SU-DHL-6 (cell line): ENCODE measurements around the gene GGA1.

Experiments used
- EZH2phosphoT487 ChIP-seq: fragments of 200-600 bp; sonication (generic), shearing (Covaris generic); conservative IDR thresholded peaks from 2 replicates; pipeline ENCODE4 v1.6.1; 2018; ENCODE audit warnings: mild to moderate bottlenecking, antibody characterized with exemption, low read length, moderate library complexity, mixed read lengths
- TF ChIP-seq, protein P1 (sequence below): fragments of 200-600 bp; sonication (generic); IDR thresholded peaks from one replicate; pipeline ENCODE4 v1.5.1; 2017; ENCODE audit warnings: antibody characterized with exemption, mild to moderate bottlenecking, low read length, moderate library complexity; ENCODE audit not compliant: insufficient read depth, poor library complexity, severe bottlenecking

DNA sequence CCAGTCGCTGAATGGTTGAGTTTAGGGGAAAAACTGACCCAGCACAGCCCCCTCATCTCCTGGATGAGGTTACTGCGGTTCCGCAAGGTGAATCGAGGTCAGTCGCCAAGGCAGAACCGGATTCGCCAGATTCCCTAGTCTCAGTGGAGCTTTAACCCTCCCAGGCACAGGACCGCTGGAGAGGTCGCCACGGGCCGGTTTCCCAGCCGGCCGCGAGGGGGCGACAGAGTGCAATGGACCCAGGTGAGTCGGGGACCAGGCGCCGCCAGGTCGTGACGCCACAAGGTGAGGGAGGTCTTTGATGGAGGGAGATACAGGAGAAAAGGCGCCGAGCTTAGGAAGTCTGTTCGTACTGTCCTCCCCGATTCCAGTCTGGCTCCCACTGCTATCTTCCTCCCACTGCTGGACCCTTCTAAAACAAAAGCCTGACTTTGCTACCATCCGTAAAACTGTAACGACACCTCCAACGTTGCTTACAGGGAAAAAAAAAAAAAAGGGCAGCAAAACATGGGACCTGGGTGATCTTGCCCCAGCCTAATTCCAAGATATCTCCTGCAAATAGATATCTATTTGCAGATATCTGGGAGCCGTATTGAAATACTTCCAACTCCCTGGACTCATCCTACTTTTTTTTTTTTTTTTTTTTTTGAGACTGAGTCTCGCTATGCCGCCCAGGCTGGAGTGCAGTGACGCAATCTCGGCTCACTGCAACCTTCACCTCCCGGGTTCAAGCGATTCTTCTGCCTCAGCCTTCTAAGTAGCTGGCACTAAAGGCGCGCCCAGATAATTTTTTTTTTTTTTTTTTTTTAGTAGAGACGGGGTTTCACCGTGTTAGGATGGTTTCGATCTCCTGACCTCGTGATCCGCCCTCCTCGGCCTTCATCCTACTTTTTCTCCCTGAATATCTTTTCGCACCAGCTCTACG is 1.4 kb upstream of the GGA1 start:
- TF ChIP-seq, protein P1, sequence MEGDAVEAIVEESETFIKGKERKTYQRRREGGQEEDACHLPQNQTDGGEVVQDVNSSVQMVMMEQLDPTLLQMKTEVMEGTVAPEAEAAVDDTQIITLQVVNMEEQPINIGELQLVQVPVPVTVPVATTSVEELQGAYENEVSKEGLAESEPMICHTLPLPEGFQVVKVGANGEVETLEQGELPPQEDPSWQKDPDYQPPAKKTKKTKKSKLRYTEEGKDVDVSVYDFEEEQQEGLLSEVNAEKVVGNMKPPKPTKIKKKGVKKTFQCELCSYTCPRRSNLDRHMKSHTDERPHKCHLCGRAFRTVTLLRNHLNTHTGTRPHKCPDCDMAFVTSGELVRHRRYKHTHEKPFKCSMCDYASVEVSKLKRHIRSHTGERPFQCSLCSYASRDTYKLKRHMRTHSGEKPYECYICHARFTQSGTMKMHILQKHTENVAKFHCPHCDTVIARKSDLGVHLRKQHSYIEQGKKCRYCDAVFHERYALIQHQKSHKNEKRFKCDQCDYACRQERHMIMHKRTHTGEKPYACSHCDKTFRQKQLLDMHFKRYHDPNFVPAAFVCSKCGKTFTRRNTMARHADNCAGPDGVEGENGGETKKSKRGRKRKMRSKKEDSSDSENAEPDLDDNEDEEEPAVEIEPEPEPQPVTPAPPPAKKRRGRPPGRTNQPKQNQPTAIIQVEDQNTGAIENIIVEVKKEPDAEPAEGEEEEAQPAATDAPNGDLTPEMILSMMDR, result peak; percentile 99
- TF ChIP-seq EZH2phosphoT487, result no peak
